ENCODE data around the gene ORAI3.

ORAI3 gene

GRCh38 chr16:30907064-30907463, 41.8 kb upstream of the ORAI3 start:
- Histone ChIP-seq H3K9me3 (ENCODE audit: severe bottlenecking) (no peaks in the 10 kb centered on the region), H3K4me1 (ENCODE audit: insufficient read depth, poor library complexity, severe bottlenecking) (peaks cover 7% of the 10 kb centered on the region), H3K27me3 (ENCODE audit: insufficient read depth, poor library complexity, severe bottlenecking) (no peaks in the 10 kb centered on the region), H3K4me3 (ENCODE audit: severe bottlenecking) (no peak overlapping the region), H3K36me3 (ENCODE audit: low read depth) (no peaks in the 10 kb centered on the region), H3K27ac (ENCODE audit: poor library complexity, severe bottlenecking) (no peak overlapping the region)
- ATAC-seq (ENCODE audit: low read depth) = no peak
- no peak for DNase-seq (ENCODE audit: low spot score)
- TF ChIP-seq CTCF (IDR thresholded peaks at IDR 0.05; ENCODE audit: poor library complexity, severe bottlenecking) = no peak

- Histone ChIP-seq H3K4me1 (ENCODE audit: insufficient read depth, poor library complexity, severe bottlenecking) (no peaks in the 10 kb centered on the region), H3K4me3 (ENCODE audit: severe bottlenecking) (no peak overlapping the region), H3K36me3 (ENCODE audit: low read depth) (no peaks in the 10 kb centered on the region), H3K27me3 (ENCODE audit: insufficient read depth, poor library complexity, severe bottlenecking) (no peaks in the 10 kb centered on the region), H3K9me3 (ENCODE audit: severe bottlenecking) (no peaks in the 10 kb centered on the region), H3K27ac (ENCODE audit: poor library complexity, severe bottlenecking) (no peak overlapping the region)
- DNase-seq (ENCODE audit: low spot score) = no peak
- no peak for TF ChIP-seq CTCF (IDR thresholded peaks at IDR 0.05; ENCODE audit: poor library complexity, severe bottlenecking)
- no peak for ATAC-seq (ENCODE audit: low read depth)
Observed at GRCh38 chr16:30910427-30911029, 38.3 kb upstream of the ORAI3 start.

- Histone ChIP-seq H3K27ac (ENCODE audit: poor library complexity, severe bottlenecking) (no peak overlapping the region), H3K9me3 (ENCODE audit: severe bottlenecking) (no peaks in the 10 kb centered on the region), H3K36me3 (ENCODE audit: low read depth) (no peaks in the 10 kb centered on the region), H3K4me3 (ENCODE audit: severe bottlenecking) (no peak overlapping the region), H3K27me3 (ENCODE audit: insufficient read depth, poor library complexity, severe bottlenecking) (no peaks in the 10 kb centered on the region), H3K4me1 (ENCODE audit: insufficient read depth, poor library complexity, severe bottlenecking) (no peaks in the 10 kb centered on the region)
- TF ChIP-seq CTCF (IDR thresholded peaks at IDR 0.05; ENCODE audit: poor library complexity, severe bottlenecking) = no peak
- DNase-seq (ENCODE audit: low spot score) (no peak), ATAC-seq (ENCODE audit: low read depth) (0 out of 3 replicates have a peak, but pooled peaks have one; percentile 12)
Observed at GRCh38 chr16:30912794-30913412, 36.0 kb upstream of the ORAI3 start.

GRCh38 chr16:30914830-30915229, 34.0 kb upstream of the ORAI3 start:
- Histone ChIP-seq H3K36me3 (ENCODE audit: low read depth) (no peaks in the 10 kb centered on the region), H3K4me3 (ENCODE audit: severe bottlenecking) (no peak overlapping the region), H3K27ac (ENCODE audit: poor library complexity, severe bottlenecking) (no peak overlapping the region), H3K9me3 (ENCODE audit: severe bottlenecking) (no peaks in the 10 kb centered on the region), H3K27me3 (ENCODE audit: insufficient read depth, poor library complexity, severe bottlenecking) (no peaks in the 10 kb centered on the region), H3K4me1 (ENCODE audit: insufficient read depth, poor library complexity, severe bottlenecking) (no peaks in the 10 kb centered on the region)
- DNase-seq (ENCODE audit: low spot score) (no peak), ATAC-seq (ENCODE audit: low read depth) (no peak; the same call in 2 of the 3 replicates)
- no peak for TF ChIP-seq CTCF (IDR thresholded peaks at IDR 0.05; ENCODE audit: poor library complexity, severe bottlenecking)

- no peak for TF ChIP-seq CTCF (IDR thresholded peaks at IDR 0.05; ENCODE audit: poor library complexity, severe bottlenecking)
- Histone ChIP-seq H3K36me3 (ENCODE audit: low read depth) (no peaks in the 10 kb centered on the region), H3K9me3 (ENCODE audit: severe bottlenecking) (no peaks in the 10 kb centered on the region), H3K4me3 (ENCODE audit: severe bottlenecking) (no peak overlapping the region), H3K27ac (ENCODE audit: poor library complexity, severe bottlenecking) (no peak overlapping the region), H3K27me3 (ENCODE audit: insufficient read depth, poor library complexity, severe bottlenecking) (no peaks in the 10 kb centered on the region), H3K4me1 (ENCODE audit: insufficient read depth, poor library complexity, severe bottlenecking) (peaks cover 2% of the 10 kb centered on the region)
- DNase-seq (ENCODE audit: low spot score) (no peak), ATAC-seq (ENCODE audit: low read depth) (no peak)
Observed at GRCh38 chr16:30918614-30919013, 30.3 kb upstream of the ORAI3 start.

Measured in RWPE2 (cell line).